ENCODE data around the gene MLIP. TPM values are rescaled to one million over a fixed set of nuclear protein-coding genes. Genes with fewer than 3 reads are reported as not detected.

MLIP gene
- total RNA-seq, 2 donors from 2014 or later: not detected

GRCh38 chr6:54308289-54308985 lies 197.2 kb downstream of the MLIP start, which contains the start of gene TINAG:
Gene TINAG, plus strand, starts transcription at chr6:54308441. Its CDS starts 110 bp downstream, at chr6:54308551.
- Mint-ChIP-seq H3K4me1 (peaks cover 6% of the 10 kb centered on the region), H3K4me3 (no peak within 1 kb of the TSS), H3K36me3 (ENCODE audit: low read depth) (no peaks in the 10 kb centered on the region), H3K27me3 (ENCODE audit: insufficient read depth) (no peaks in the 10 kb centered on the region), H3K9me3 (no peaks in the 10 kb centered on the region), H3K27ac (no peak within 1 kb of the TSS)
- H3K27ac ChIP-seq (ENCODE audit: low read depth, low read length): no peak within 1 kb of the TSS
- TF ChIP-seq CTCF (conservative IDR thresholded peaks at IDR 0.05): no peak
- WGBS, 2 experiments (ENCODE audit: insufficient coverage in 1 of 2, insufficient read length in 1 of 2): 93 to 97% methylated on average over 6 to 10 of the region's 10 CpGs
- H3K36me3 ChIP-seq (ENCODE audit: control insufficient read depth, insufficient read depth, low read length): no peaks in the 10 kb centered on the region
- no peak within 1 kb of the TSS for H3K4me3 ChIP-seq (ENCODE audit: low read length)
- no peak within 1 kb of the TSS for H3K9ac ChIP-seq (ENCODE audit: extremely low read depth, low read length, poor library complexity, severe bottlenecking)
- no peak for DNase-seq
- H3K9me3 ChIP-seq (ENCODE audit: control insufficient read depth, low read length): no peaks in the 10 kb centered on the region
- H3K27me3 ChIP-seq (ENCODE audit: control insufficient read depth, insufficient read depth, low read length, poor library complexity, severe bottlenecking): no peaks in the 10 kb centered on the region
- H3K4me1 ChIP-seq (ENCODE audit: control insufficient read depth, insufficient read depth, low read length): peaks cover 3% of the 10 kb centered on the region

- Mint-ChIP-seq H3K4me3 (no peak overlapping the region), H3K9me3 (no peaks in the 10 kb centered on the region), H3K4me1 (peaks cover 6% of the 10 kb centered on the region), H3K27me3 (ENCODE audit: insufficient read depth) (no peaks in the 10 kb centered on the region), H3K36me3 (ENCODE audit: low read depth) (no peaks in the 10 kb centered on the region), H3K27ac (no peak overlapping the region)
- no peaks in the 10 kb centered on the region for H3K27me3 ChIP-seq (ENCODE audit: control insufficient read depth, insufficient read depth, low read length, poor library complexity, severe bottlenecking)
- H3K4me3 ChIP-seq (ENCODE audit: low read length): no peak overlapping the region
- H3K9ac ChIP-seq (ENCODE audit: extremely low read depth, low read length, poor library complexity, severe bottlenecking): no peak overlapping the region
- no peaks in the 10 kb centered on the region for H3K4me1 ChIP-seq (ENCODE audit: control insufficient read depth, insufficient read depth, low read length)
- H3K27ac ChIP-seq (ENCODE audit: low read depth, low read length): no peak overlapping the region
- WGBS, 2 experiments (ENCODE audit: insufficient coverage in 1 of 2, insufficient read length in 1 of 2): 97 to 100% methylated on average over 2 to 4 of the region's 4 CpGs
- TF ChIP-seq CTCF (conservative IDR thresholded peaks at IDR 0.05): no peak
- no peak for DNase-seq
- no peaks in the 10 kb centered on the region for H3K36me3 ChIP-seq (ENCODE audit: control insufficient read depth, insufficient read depth, low read length)
- H3K9me3 ChIP-seq (ENCODE audit: control insufficient read depth, low read length): no peaks in the 10 kb centered on the region
Measured at GRCh38 chr6:54308986-54309315, 197.7 kb downstream of the MLIP start.

GRCh38 chr6:54310377-54311152 lies 199.3 kb downstream of the MLIP start:
- 81 to 94% methylated on average over 1 of the region's 1 CpG for WGBS, 2 experiments (ENCODE audit: insufficient coverage in 1 of 2, insufficient read length in 1 of 2)
- Mint-ChIP-seq H3K27ac (no peak overlapping the region), H3K27me3 (ENCODE audit: insufficient read depth) (no peaks in the 10 kb centered on the region), H3K9me3 (no peaks in the 10 kb centered on the region), H3K36me3 (ENCODE audit: low read depth) (no peaks in the 10 kb centered on the region), H3K4me1 (peaks cover 6% of the 10 kb centered on the region), H3K4me3 (no peak overlapping the region)
- DNase-seq: no peak
- Histone ChIP-seq H3K9me3 (ENCODE audit: control insufficient read depth, low read length) (no peaks in the 10 kb centered on the region), H3K4me1 (ENCODE audit: control insufficient read depth, insufficient read depth, low read length) (no peaks in the 10 kb centered on the region), H3K27ac (ENCODE audit: low read depth, low read length) (no peak overlapping the region), H3K36me3 (ENCODE audit: control insufficient read depth, insufficient read depth, low read length) (no peaks in the 10 kb centered on the region), H3K4me3 (ENCODE audit: low read length) (no peak overlapping the region), H3K9ac (ENCODE audit: extremely low read depth, low read length, poor library complexity, severe bottlenecking) (no peak overlapping the region), H3K27me3 (ENCODE audit: control insufficient read depth, insufficient read depth, low read length, poor library complexity, severe bottlenecking) (no peaks in the 10 kb centered on the region)
- TF ChIP-seq CTCF (conservative IDR thresholded peaks at IDR 0.05): no peak

Measured in endodermal cell (in vitro differentiated cells).